PC-9 (cell line): ENCODE results near the gene IFI27L2. TPM values are rescaled to one million over a fixed set of nuclear protein-coding genes. Genes with fewer than 3 reads are reported as not detected.

Experiments used
- BruUV-seq: library from RNA; stranded (reverse); fragments of 400-500 nt; replicated peaks from 2 replicates; lab custom pipeline; 2021; lab: Mats Ljungman, UMichigan
- CTCF ChIA-PET: fragments of 300-600 bp; sonication (Branson Sonifier 250); formaldehyde crosslinking; loops from one replicate; lab custom pipeline; 2022; ENCODE audit warnings: antibody characterized with exemption; lab: Charles Lee
- POLR2A ChIA-PET: fragments of 300-600 bp; sonication (Branson Sonifier 250); formaldehyde crosslinking; loops from one replicate; lab custom pipeline; 2022; ENCODE audit warnings: antibody characterized with exemption; ENCODE audit not compliant: unreplicated experiment; lab: Charles Lee
- DNase-seq, 2 experiments: peaks; one replicate each; pipeline versions ENCODE4 v3.0.0 to v3.0.0-alpha.2; 2015 to 2022; ENCODE audit warnings: mixed read lengths in 1 of 2
- H2AFZ ChIP-seq: fragments of 200-600 bp; sonication (generic); 2 replicates; pipeline ENCODE4 v1.8.1; 2017; ENCODE audit warnings: antibody characterized with exemption
- H3F3A ChIP-seq: fragments of 200-600 bp; sonication (generic); 2 replicates; pipeline ENCODE4 v1.8.1; 2017; ENCODE audit warnings: antibody characterized with exemption, mild to moderate bottlenecking, low read depth; ENCODE audit not compliant: insufficient read depth
- H3K27ac ChIP-seq: fragments of 200-600 bp; sonication (generic); 2 replicates; pipeline ENCODE4 v1.6.1; 2016; ENCODE audit warnings: mixed run types
- H3K27me3 ChIP-seq: fragments of 200-600 bp; sonication (generic); 2 replicates; pipeline ENCODE4 v1.6.1; 2016; ENCODE audit warnings: low read depth, mixed run types; ENCODE audit not compliant: insufficient read depth
- H3K36me3 ChIP-seq: fragments of 200-600 bp; sonication (generic); 2 replicates; pipeline ENCODE4 v1.6.1; 2016; ENCODE audit warnings: low read depth, mixed run types
- H3K4me1 ChIP-seq: fragments of 200-600 bp; sonication (generic); replicated peaks from 2 replicates; pipeline ENCODE4 v1.6.1; 2016; ENCODE audit warnings: mixed run types; ENCODE audit not compliant: insufficient read depth
- H3K4me2 ChIP-seq: fragments of 200-600 bp; sonication (generic); 2 replicates; pipeline ENCODE4 v1.6.1; 2017; ENCODE audit warnings: mixed run types
- H3K4me3 ChIP-seq: fragments of 200-600 bp; sonication (generic); 2 replicates; pipeline ENCODE4 v1.6.1; 2016; ENCODE audit warnings: mixed run types
- H3K79me2 ChIP-seq: fragments of 200-600 bp; sonication (generic); 2 replicates; pipeline ENCODE4 v1.6.1; 2017; ENCODE audit warnings: low read depth, mixed run types
- H3K9me2 ChIP-seq: fragments of 200-600 bp; sonication (generic); 2 replicates; pipeline ENCODE4 v1.8.1; 2017; ENCODE audit warnings: mild to moderate bottlenecking; ENCODE audit not compliant: insufficient read depth
- H3K9me3 ChIP-seq: fragments of 200-600 bp; sonication (generic); 2 replicates; pipeline ENCODE4 v1.8.1; 2016; ENCODE audit warnings: low read depth; ENCODE audit not compliant: insufficient read depth
- H4K20me1 ChIP-seq: fragments of 200-600 bp; sonication (generic); 2 replicates; pipeline ENCODE4 v1.8.1; 2017; ENCODE audit not compliant: insufficient read depth
- EZH2 ChIP-seq: fragments of 200-600 bp; sonication (generic); IDR thresholded peaks from 2 replicates; pipeline ENCODE4 v1.8.0; 2017; ENCODE audit warnings: antibody characterized with exemption, low read depth
- intact Hi-C: fragments of 100-400 bp; cut with micrococcal nuclease; formaldehyde crosslinking; loops from one replicate; pipeline ENCODE4 v1.10.0; 2022; ENCODE audit not compliant: unreplicated experiment
- total RNA-seq: library from RNA; stranded (reverse); gene quantifications from 2 replicates; pipeline ENCODE4 v1.2.3, GENCODE V29; 2021
- TF ChIP-seq, protein P1 (sequence below): fragments of 200-600 bp; sonication (generic); conservative IDR thresholded peaks from 2 replicates; pipeline ENCODE4 v1.6.1; 2017; ENCODE audit warnings: mixed run types, antibody characterized with exemption, mild to moderate bottlenecking, moderate library complexity

Gene IFI27L2
- total RNA-seq, 1 experiment from 2014 or later, result 5.4 TPM

DNA sequence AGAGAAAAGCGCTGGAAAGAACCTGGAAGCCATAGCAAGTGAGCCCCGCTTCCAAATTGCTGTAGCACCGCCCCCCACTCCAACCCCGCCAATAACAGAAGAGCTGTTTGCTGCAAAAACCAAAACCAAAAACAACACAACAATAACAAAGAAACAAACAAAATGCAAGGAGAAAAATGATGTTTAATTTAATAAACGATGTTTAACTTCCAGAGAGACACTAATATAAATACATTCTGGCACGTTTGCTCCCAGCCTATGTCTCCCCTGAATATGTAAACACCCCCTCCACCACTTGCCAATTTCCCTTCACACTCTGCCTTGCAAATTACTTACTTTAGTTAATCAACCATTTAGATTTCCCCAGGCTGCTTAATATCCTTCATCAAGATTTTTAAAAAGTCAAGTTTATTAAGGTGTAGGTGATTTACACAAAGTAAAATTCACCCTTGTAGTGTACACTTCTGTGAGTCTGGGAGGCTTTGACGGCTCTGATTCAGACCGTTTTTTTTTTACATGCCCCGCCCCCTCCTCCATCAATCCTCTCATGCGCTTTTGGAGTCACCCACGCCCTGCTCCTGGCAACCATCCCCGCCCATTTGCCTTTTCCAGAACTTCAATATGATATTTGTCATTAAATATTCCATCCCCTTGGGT, 482 bp upstream of the IFI27L2 start:
- no TSS peak for BruUV-seq
- no peaks in the 10 kb centered on the region for H3K27me3 ChIP-seq
- intact Hi-C loops, result no loop called here
- DNase-seq, result no peak
- ChIA-PET CTCF (no interaction called here), POLR2A (no interaction called here)
- peak overlapping the region; percentile 78 for H3K4me2 ChIP-seq
- no peaks in the 10 kb centered on the region for H3K9me2 ChIP-seq
- no peaks in the 10 kb centered on the region for H4K20me1 ChIP-seq
- H3K79me2 ChIP-seq, result no peaks in the 10 kb centered on the region
- H3K4me3 ChIP-seq, result peak overlapping the region; percentile 49; the same call in 1 of the 2 replicates
- no peaks in the 10 kb centered on the region for H3F3A ChIP-seq
- H3K4me1 ChIP-seq, result 0 out of 2 replicates have a peak, but pooled peaks cover 4% of the 10 kb centered on the region
- H2AFZ ChIP-seq, result 0 out of 2 replicates have a peak overlapping the region, but pooled peaks have one; percentile 44
- H3K9me3 ChIP-seq, result no peaks in the 10 kb centered on the region
- no peak for TF ChIP-seq EZH2
- TF ChIP-seq, protein P1, sequence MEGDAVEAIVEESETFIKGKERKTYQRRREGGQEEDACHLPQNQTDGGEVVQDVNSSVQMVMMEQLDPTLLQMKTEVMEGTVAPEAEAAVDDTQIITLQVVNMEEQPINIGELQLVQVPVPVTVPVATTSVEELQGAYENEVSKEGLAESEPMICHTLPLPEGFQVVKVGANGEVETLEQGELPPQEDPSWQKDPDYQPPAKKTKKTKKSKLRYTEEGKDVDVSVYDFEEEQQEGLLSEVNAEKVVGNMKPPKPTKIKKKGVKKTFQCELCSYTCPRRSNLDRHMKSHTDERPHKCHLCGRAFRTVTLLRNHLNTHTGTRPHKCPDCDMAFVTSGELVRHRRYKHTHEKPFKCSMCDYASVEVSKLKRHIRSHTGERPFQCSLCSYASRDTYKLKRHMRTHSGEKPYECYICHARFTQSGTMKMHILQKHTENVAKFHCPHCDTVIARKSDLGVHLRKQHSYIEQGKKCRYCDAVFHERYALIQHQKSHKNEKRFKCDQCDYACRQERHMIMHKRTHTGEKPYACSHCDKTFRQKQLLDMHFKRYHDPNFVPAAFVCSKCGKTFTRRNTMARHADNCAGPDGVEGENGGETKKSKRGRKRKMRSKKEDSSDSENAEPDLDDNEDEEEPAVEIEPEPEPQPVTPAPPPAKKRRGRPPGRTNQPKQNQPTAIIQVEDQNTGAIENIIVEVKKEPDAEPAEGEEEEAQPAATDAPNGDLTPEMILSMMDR, result no peak
- H3K36me3 ChIP-seq, result no peaks in the 10 kb centered on the region
- no peak overlapping the region for H3K27ac ChIP-seq

DNA sequence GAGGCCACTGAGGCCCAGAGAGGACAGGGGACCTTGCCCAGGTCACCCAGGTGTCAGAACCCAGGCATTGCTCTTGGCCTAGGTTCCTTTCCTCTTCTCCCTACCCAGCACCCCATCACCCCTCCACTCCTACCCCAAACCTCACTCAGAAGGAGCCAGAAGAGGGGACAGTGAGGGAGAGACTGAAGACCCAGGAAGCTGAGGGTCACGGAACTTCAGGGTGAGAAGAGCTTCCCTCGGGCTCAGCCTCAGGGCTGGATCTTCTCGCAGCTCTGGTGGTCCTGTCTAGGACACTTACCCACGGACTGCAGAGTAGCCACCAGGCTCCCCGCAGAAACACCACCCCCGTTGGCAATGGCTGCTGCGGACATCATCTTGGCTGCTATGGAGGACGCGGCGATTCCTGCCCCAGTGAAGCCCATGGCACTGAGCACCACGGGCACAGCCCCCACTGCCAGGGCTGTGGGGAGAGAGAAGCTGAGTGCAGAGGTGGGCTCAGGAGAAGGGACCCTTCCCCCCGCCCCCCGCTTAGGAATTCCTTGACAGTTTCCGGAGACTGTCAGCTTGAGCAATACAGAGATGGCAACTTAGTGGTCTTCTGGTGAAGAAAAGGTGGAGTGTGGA, 1.1 kb downstream of the IFI27L2 start:
- BruUV-seq, result no TSS peak
- POLR2A ChIA-PET, result no interaction called here

DNA sequence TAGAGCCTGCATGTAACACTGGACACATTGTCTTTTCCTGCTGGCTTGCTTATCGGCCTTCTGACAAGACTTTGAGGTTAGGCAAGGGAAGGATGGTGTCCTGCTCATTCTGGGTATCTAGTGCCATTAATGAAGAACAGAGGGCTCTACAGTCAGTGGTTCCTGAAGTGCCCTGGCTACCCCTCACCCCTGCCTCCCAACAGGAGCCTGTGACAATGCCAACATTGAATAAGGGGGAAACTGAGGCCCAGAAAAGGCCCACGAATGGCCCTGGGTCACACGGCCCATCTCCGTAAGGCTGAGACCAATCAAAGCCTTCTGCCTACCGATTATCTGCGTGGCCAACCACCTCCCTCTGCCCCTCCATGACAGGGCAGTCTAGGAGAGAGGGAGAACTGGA, 2.1 kb downstream of the IFI27L2 start:
- Histone ChIP-seq H2AFZ (no peak overlapping the region), H3K4me2 (no peak overlapping the region), H3K27me3 (no peaks in the 10 kb centered on the region), H3K4me1 (0 out of 2 replicates have a peak, but pooled peaks cover 4% of the 10 kb centered on the region), H3K36me3 (no peaks in the 10 kb centered on the region), H3K27ac (no peak overlapping the region), H4K20me1 (no peaks in the 10 kb centered on the region), H3K4me3 (no peak overlapping the region), H3F3A (no peaks in the 10 kb centered on the region), H3K9me3 (no peaks in the 10 kb centered on the region), H3K9me2 (no peaks in the 10 kb centered on the region), H3K79me2 (no peaks in the 10 kb centered on the region)
- ChIA-PET CTCF (no interaction called here), POLR2A (no interaction called here)
- intact Hi-C loops, result no loop called here
- no peak for DNase-seq
- no TSS peak for BruUV-seq
- TF ChIP-seq EZH2, result no peak

More for the DNA sequence above, 1.1 kb downstream of the IFI27L2 start:
- TF ChIP-seq EZH2, result no peak
- TF ChIP-seq, protein P1, result no peak
- CTCF ChIA-PET, result no interaction called here
- Histone ChIP-seq H4K20me1 (no peaks in the 10 kb centered on the region), H2AFZ (no peak overlapping the region), H3K36me3 (no peaks in the 10 kb centered on the region), H3F3A (no peaks in the 10 kb centered on the region), H3K4me2 (no peak overlapping the region), H3K27ac (no peak overlapping the region), H3K9me2 (no peaks in the 10 kb centered on the region), H3K9me3 (no peaks in the 10 kb centered on the region), H3K27me3 (no peaks in the 10 kb centered on the region), H3K4me1 (0 out of 2 replicates have a peak, but pooled peaks cover 4% of the 10 kb centered on the region), H3K79me2 (no peaks in the 10 kb centered on the region), H3K4me3 (no peak overlapping the region)
- intact Hi-C loops, result no loop called here
- DNase-seq, result no peak
